OCI-LY1 (cell line): Measurements from ENCODE around the gene SMARCAL1.

Experiments used
- CTCF ChIP-seq: fragments of 200-600 bp; sonication (generic), shearing (Covaris generic); IDR thresholded peaks from 2 replicates; pipeline ENCODE4 v1.5.1; 2017; ENCODE audit warnings: mild to moderate bottlenecking, antibody characterized with exemption, low read length, moderate library complexity, mixed read lengths
- EZH2 ChIP-seq: fragments of 200-600 bp; sonication (generic), shearing (Covaris generic); IDR thresholded peaks from 2 replicates; pipeline ENCODE4 v1.8.0; 2017; ENCODE audit warnings: borderline replicate concordance, mixed run types, mild to moderate bottlenecking, antibody characterized with exemption, low read length, moderate library complexity, mixed read lengths

- TF ChIP-seq CTCF (no peak), EZH2 (no peak)
Measured at GRCh38 chr2:216508229-216508628, 95.9 kb downstream of the SMARCAL1 start.
